ENCODE measurements around the gene ABCB10.
A peak's percentile ranks its signal among the peaks of the same experiment; 100 is the strongest.

ABCB10 gene

GRCh38 chr1:229508823-229509337 is 49.6 kb downstream of the ABCB10 start:
- no peak for TF ChIP-seq CTCF (conservative IDR thresholded peaks at IDR 0.05; ENCODE audit: low read depth, low read length)
- peak overlapping the region; percentile 86 for H3K4me3 ChIP-seq (ENCODE audit: low read depth, low read length)

GRCh38 chr1:229507951-229508822 is 50.3 kb downstream of the ABCB10 start, which contains the start of gene NUP133:
Gene NUP133 (minus strand): TSS chr1:229508341. CDS start chr1:229508249, 92 bp downstream.
- DNase-seq (ENCODE audit: low read depth), result peak; percentile 99
- no peak for TF ChIP-seq CTCF (conservative IDR thresholded peaks at IDR 0.05; ENCODE audit: low read depth, low read length)
- peak within 1 kb of the TSS; percentile 86 for H3K4me3 ChIP-seq (ENCODE audit: low read depth, low read length)

More at GRCh38 chr1:229508823-229509337, 49.6 kb downstream of the ABCB10 start:
- no peak for DNase-seq (ENCODE audit: low read depth)

- no peak for DNase-seq (ENCODE audit: low read depth)
- peak overlapping the region; percentile 86 for H3K4me3 ChIP-seq (ENCODE audit: low read depth, low read length)
- no peak for TF ChIP-seq CTCF (conservative IDR thresholded peaks at IDR 0.05; ENCODE audit: low read depth, low read length)
Measured at GRCh38 chr1:229507502-229507901, 51.0 kb downstream of the ABCB10 start.

- TF ChIP-seq CTCF (conservative IDR thresholded peaks at IDR 0.05; ENCODE audit: low read depth, low read length), result no peak
- DNase-seq (ENCODE audit: low read depth), result no peak
- H3K4me3 ChIP-seq (ENCODE audit: low read depth, low read length), result no peak overlapping the region
Measured at GRCh38 chr1:229506633-229507032, 51.9 kb downstream of the ABCB10 start.

- no peak overlapping the region for H3K4me3 ChIP-seq (ENCODE audit: low read depth, low read length)
- no peak for TF ChIP-seq CTCF (conservative IDR thresholded peaks at IDR 0.05; ENCODE audit: low read depth, low read length)
- DNase-seq (ENCODE audit: low read depth), result no peak
Measured at GRCh38 chr1:229495782-229496181, 62.7 kb downstream of the ABCB10 start.

- DNase-seq (ENCODE audit: low read depth), result no peak
- H3K4me3 ChIP-seq (ENCODE audit: low read depth, low read length), result no peak overlapping the region
- no peak for TF ChIP-seq CTCF (conservative IDR thresholded peaks at IDR 0.05; ENCODE audit: low read depth, low read length)
Measured at GRCh38 chr1:229487181-229487580, 71.3 kb downstream of the ABCB10 start.

Measured in choroid plexus epithelial cell (primary cell).